Measurements from ENCODE around the gene WDR31. TPM values are rescaled to one million over a fixed set of nuclear protein-coding genes. Genes with fewer than 3 reads are reported as not detected.

Gene WDR31
- polyA plus RNA-seq, 1 donor (not counting 4 experiments of a cell fraction or from before 2014, with no cell fraction given): 0.94 TPM

DNA sequence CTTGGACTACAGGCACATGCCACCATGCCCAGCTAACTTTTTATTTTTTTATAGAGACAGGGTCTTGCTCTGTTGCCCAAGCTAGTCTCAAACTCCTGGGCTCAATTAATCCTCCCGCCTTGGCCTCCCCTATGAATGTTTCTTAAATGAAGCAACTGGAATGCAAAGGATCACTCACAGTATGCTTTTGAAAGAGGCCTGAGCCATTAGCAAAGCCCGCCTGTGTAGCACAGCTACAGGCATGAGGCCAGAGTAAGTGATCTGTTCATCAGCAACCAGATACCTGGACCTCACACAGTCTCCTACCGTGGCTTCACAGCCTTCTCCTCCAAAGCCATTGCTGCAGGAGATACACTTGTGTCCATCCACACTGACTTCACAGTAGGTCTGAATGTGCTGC lies 20.0 kb downstream of the WDR31 start:
- H3K9ac ChIP-seq (ENCODE audit: control insufficient read depth, extremely low read depth, insufficient read depth, low read length): no peak overlapping the region
- no peak for DNase-seq (ENCODE audit: low read depth, low spot score)
- TF ChIP-seq, protein P1, sequence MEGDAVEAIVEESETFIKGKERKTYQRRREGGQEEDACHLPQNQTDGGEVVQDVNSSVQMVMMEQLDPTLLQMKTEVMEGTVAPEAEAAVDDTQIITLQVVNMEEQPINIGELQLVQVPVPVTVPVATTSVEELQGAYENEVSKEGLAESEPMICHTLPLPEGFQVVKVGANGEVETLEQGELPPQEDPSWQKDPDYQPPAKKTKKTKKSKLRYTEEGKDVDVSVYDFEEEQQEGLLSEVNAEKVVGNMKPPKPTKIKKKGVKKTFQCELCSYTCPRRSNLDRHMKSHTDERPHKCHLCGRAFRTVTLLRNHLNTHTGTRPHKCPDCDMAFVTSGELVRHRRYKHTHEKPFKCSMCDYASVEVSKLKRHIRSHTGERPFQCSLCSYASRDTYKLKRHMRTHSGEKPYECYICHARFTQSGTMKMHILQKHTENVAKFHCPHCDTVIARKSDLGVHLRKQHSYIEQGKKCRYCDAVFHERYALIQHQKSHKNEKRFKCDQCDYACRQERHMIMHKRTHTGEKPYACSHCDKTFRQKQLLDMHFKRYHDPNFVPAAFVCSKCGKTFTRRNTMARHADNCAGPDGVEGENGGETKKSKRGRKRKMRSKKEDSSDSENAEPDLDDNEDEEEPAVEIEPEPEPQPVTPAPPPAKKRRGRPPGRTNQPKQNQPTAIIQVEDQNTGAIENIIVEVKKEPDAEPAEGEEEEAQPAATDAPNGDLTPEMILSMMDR (optimal IDR thresholded peaks at IDR 0.05 in 1 of 3, IDR thresholded peaks at IDR 0.05 in 1 of 3, conservative IDR thresholded peaks at IDR 0.05 in 1 of 3; ENCODE audit: extremely low read depth in 1 of 3, insufficient read depth in 2 of 3, low read length in 3 of 3): no peak
- no peak for TF ChIP-seq EZH2 (IDR thresholded peaks at IDR 0.05; ENCODE audit: low read length)
- H3K27ac ChIP-seq (ENCODE audit: control insufficient read depth, insufficient read depth, low read length): no peak overlapping the region
- H3K79me2 ChIP-seq (ENCODE audit: control insufficient read depth, insufficient read depth, low read length): no peaks in the 10 kb centered on the region
- no peaks in the 10 kb centered on the region for H3K9me1 ChIP-seq (ENCODE audit: control insufficient read depth, extremely low read depth, insufficient read depth, low read length)
- no peak overlapping the region for H2AFZ ChIP-seq (ENCODE audit: control insufficient read depth, low read length)
- H3K4me2 ChIP-seq (ENCODE audit: control insufficient read depth, extremely low read depth, insufficient read depth, low read depth, low read length): no peak overlapping the region
- H4K20me1 ChIP-seq (ENCODE audit: control insufficient read depth, extremely low read depth, insufficient read depth, low read length): no peaks in the 10 kb centered on the region
- H3K27me3 ChIP-seq (ENCODE audit: control insufficient read depth, extremely low read depth, insufficient read depth, low read length): no peaks in the 10 kb centered on the region
- peaks cover 0 to 2% of the 10 kb centered on the region in 2 experiments for H3K36me3 ChIP-seq (ENCODE audit: control insufficient read depth in 2 of 2, extremely low read depth in 1 of 2, insufficient read depth in 2 of 2, low read length in 2 of 2)
- H3K4me3 ChIP-seq (ENCODE audit: control insufficient read depth in 2 of 3, extremely low read depth in 1 of 3, insufficient read depth in 2 of 3, low read depth in 1 of 3, low read length in 3 of 3): no peak overlapping the region
- no peaks in the 10 kb centered on the region for H3K4me1 ChIP-seq (ENCODE audit: control insufficient read depth, extremely low read depth, insufficient read depth, low read length)
- H3K9me3 ChIP-seq (ENCODE audit: control insufficient read depth, low read depth, low read length): no peaks in the 10 kb centered on the region
- dilution Hi-C loops (cut with MboI; ENCODE audit: extremely low pct_ligation_motif_present, low sequenced_read_pairs): no loop called here
- FAIRE-seq: no peak

DNA sequence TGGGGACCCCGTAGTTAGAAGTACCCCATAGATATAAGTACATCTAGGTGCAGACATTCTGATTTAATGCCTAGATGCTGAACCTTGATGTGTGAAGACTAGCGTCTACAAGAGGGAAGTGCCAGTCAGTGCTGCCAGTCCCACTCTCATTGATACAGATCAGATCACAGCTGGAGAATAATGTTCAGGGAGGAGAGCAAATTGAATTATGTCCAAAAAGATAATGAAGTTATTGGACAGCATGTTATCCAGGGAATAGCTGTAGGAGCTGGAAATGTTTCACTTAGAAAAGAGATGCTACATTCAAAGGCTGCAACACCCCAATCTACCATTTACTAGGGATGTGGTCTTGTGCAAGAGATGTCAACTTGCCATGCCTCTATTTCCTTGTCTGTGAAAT lies 21.0 kb downstream of the WDR31 start:
- Histone ChIP-seq H3K36me3 (ENCODE audit: control insufficient read depth in 2 of 2, extremely low read depth in 1 of 2, insufficient read depth in 2 of 2, low read length in 2 of 2) (peaks cover 0 to 2% of the 10 kb centered on the region in 2 experiments), H3K27me3 (ENCODE audit: control insufficient read depth, extremely low read depth, insufficient read depth, low read length) (no peaks in the 10 kb centered on the region), H3K4me3 (ENCODE audit: control insufficient read depth in 2 of 3, extremely low read depth in 1 of 3, insufficient read depth in 2 of 3, low read depth in 1 of 3, low read length in 3 of 3) (no peak overlapping the region), H2AFZ (ENCODE audit: control insufficient read depth, low read length) (no peak overlapping the region), H3K9me3 (ENCODE audit: control insufficient read depth, low read depth, low read length) (no peaks in the 10 kb centered on the region), H3K4me2 (ENCODE audit: control insufficient read depth, extremely low read depth, insufficient read depth, low read depth, low read length) (no peak overlapping the region), H3K79me2 (ENCODE audit: control insufficient read depth, insufficient read depth, low read length) (no peaks in the 10 kb centered on the region), H3K9ac (ENCODE audit: control insufficient read depth, extremely low read depth, insufficient read depth, low read length) (no peak overlapping the region), H4K20me1 (ENCODE audit: control insufficient read depth, extremely low read depth, insufficient read depth, low read length) (no peaks in the 10 kb centered on the region), H3K27ac (ENCODE audit: control insufficient read depth, insufficient read depth, low read length) (no peak overlapping the region), H3K4me1 (ENCODE audit: control insufficient read depth, extremely low read depth, insufficient read depth, low read length) (no peaks in the 10 kb centered on the region), H3K9me1 (ENCODE audit: control insufficient read depth, extremely low read depth, insufficient read depth, low read length) (no peaks in the 10 kb centered on the region)
- dilution Hi-C loops (cut with MboI; ENCODE audit: extremely low pct_ligation_motif_present, low sequenced_read_pairs): no loop called here
- FAIRE-seq (no peak), DNase-seq (ENCODE audit: low read depth, low spot score) (no peak)
- TF ChIP-seq EZH2 (IDR thresholded peaks at IDR 0.05; ENCODE audit: low read length): no peak
- TF ChIP-seq, protein P1 (optimal IDR thresholded peaks at IDR 0.05 in 1 of 3, IDR thresholded peaks at IDR 0.05 in 1 of 3, conservative IDR thresholded peaks at IDR 0.05 in 1 of 3; ENCODE audit: extremely low read depth in 1 of 3, insufficient read depth in 2 of 3, low read length in 3 of 3): no peak

All from keratinocyte (primary cell).